ENCODE measurements around the gene NEO1.

Gene NEO1

DNA sequence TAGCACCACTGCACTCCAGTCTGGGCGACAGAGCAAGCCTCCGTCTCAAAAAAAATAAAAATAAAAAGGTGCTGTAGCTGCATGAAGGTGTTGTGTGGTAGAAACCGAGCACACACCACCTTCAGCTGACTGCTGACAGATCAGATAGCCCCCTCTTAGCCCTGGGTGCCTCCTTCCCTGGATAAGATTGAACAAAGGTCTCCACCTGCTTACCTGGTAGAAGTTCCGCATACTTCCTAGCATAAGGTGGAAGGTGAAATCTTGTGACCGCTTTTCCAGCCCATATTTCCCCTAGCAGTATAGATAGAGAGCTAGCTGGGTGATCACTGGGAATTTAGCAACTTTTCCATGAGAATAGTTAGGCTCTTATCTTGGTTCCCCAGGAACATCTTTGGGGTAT is 18.7 kb upstream of the NEO1 start:
- Histone ChIP-seq H3K36me3 (ENCODE audit: control insufficient read depth, insufficient read depth, low read length) (no peaks in the 10 kb centered on the region), H3K4me3 (replicated peaks; ENCODE audit: low read depth, low read length) (no peak overlapping the region), H3K27me3 (replicated peaks; ENCODE audit: control insufficient read depth, insufficient read depth, low read length) (0 out of 2 replicates have a peak, but pooled peaks cover 2% of the 10 kb centered on the region)
- no peak for TF ChIP-seq CTCF (IDR thresholded peaks at IDR 0.05; ENCODE audit: insufficient read depth, low read length, poor library complexity, severe bottlenecking)
- DNase-seq (ENCODE audit: extremely low read depth, insufficient read length): no peak

- Histone ChIP-seq H3K4me3 (replicated peaks; ENCODE audit: low read depth, low read length) (no peak overlapping the region), H3K27me3 (replicated peaks; ENCODE audit: control insufficient read depth, insufficient read depth, low read length) (0 out of 2 replicates have a peak, but pooled peaks cover 2% of the 10 kb centered on the region), H3K36me3 (ENCODE audit: control insufficient read depth, insufficient read depth, low read length) (no peaks in the 10 kb centered on the region)
- no peak for DNase-seq (ENCODE audit: extremely low read depth, insufficient read length)
- TF ChIP-seq CTCF (IDR thresholded peaks at IDR 0.05; ENCODE audit: insufficient read depth, low read length, poor library complexity, severe bottlenecking): no peak
Observed at GRCh38 chr15:73034221-73034620, 18.0 kb upstream of the NEO1 start.

DNA sequence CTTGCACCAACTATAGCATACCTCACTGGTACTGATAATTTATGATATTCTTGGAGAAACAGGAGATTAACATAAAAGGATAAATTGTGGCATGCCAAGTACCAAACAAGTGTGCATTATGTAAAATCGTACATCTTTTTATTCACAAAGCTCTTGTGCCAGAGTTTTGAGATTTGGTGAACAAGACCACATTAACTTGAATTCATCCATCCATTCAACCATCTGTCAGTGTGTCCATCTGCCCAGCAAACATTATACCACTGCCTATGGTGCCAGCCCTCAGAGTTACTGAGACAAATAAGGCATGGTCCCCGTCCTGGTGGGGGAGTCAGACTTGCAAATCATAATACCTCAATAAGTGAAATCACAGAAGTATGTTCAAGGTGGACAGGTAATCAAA is 17.0 kb upstream of the NEO1 start:
- H3K4me3 ChIP-seq (replicated peaks; ENCODE audit: low read depth, low read length): no peak overlapping the region
- H3K36me3 ChIP-seq (ENCODE audit: control insufficient read depth, insufficient read depth, low read length): no peaks in the 10 kb centered on the region
- DNase-seq (ENCODE audit: extremely low read depth, insufficient read length): no peak
- 0 out of 2 replicates have a peak, but pooled peaks cover 2% of the 10 kb centered on the region for H3K27me3 ChIP-seq (replicated peaks; ENCODE audit: control insufficient read depth, insufficient read depth, low read length)
- TF ChIP-seq CTCF (IDR thresholded peaks at IDR 0.05; ENCODE audit: insufficient read depth, low read length, poor library complexity, severe bottlenecking): no peak

GRCh38 chr15:73038220-73038619 is 14.0 kb upstream of the NEO1 start:
- no peaks in the 10 kb centered on the region for H3K36me3 ChIP-seq (ENCODE audit: control insufficient read depth, insufficient read depth, low read length)
- 0 out of 2 replicates have a peak, but pooled peaks cover 2% of the 10 kb centered on the region for H3K27me3 ChIP-seq (replicated peaks; ENCODE audit: control insufficient read depth, insufficient read depth, low read length)
- no peak for TF ChIP-seq CTCF (IDR thresholded peaks at IDR 0.05; ENCODE audit: insufficient read depth, low read length, poor library complexity, severe bottlenecking)
- no peak for DNase-seq (ENCODE audit: extremely low read depth, insufficient read length)
- no peak overlapping the region for H3K4me3 ChIP-seq (replicated peaks; ENCODE audit: low read depth, low read length)

DNA sequence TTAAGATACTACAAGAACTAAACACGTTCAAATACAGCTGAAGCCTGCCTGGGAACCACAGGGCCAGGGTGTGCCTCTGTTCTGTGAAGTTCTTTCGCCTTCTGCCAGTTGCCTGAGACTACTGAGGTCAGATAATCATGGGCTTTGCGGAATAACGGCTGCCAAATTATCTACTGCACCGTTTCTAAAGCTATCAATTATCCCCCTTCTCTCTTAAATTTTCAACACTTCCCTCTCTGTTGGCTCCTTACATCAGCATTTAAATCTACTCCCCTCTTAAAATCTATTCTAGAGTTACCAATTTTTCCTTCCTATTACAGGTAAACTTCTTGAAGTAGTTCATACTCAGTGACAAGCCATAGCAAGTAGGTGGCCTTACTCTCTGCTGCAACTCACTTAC is 6.2 kb upstream of the NEO1 start:
- Histone ChIP-seq H3K36me3 (ENCODE audit: control insufficient read depth, insufficient read depth, low read length) (no peaks in the 10 kb centered on the region), H3K4me3 (replicated peaks; ENCODE audit: low read depth, low read length) (no peak overlapping the region), H3K27me3 (replicated peaks; ENCODE audit: control insufficient read depth, insufficient read depth, low read length) (no peaks in the 10 kb centered on the region; the same call in 1 of the 2 replicates)
- no peak for TF ChIP-seq CTCF (IDR thresholded peaks at IDR 0.05; ENCODE audit: insufficient read depth, low read length, poor library complexity, severe bottlenecking)
- no peak for DNase-seq (ENCODE audit: extremely low read depth, insufficient read length)

- H3K4me3 ChIP-seq (replicated peaks; ENCODE audit: low read depth, low read length): no peak overlapping the region
Observed at GRCh38 chr15:73047882-73048281, 4.4 kb upstream of the NEO1 start.

More at GRCh38 chr15:73047882-73048281, 4.4 kb upstream of the NEO1 start:
- H3K27me3 ChIP-seq (replicated peaks; ENCODE audit: control insufficient read depth, insufficient read depth, low read length): no peaks in the 10 kb centered on the region; the same call in 1 of the 2 replicates
- DNase-seq (ENCODE audit: extremely low read depth, insufficient read length): no peak
- no peak for TF ChIP-seq CTCF (IDR thresholded peaks at IDR 0.05; ENCODE audit: insufficient read depth, low read length, poor library complexity, severe bottlenecking)
- no peaks in the 10 kb centered on the region for H3K36me3 ChIP-seq (ENCODE audit: control insufficient read depth, insufficient read depth, low read length)
